Liver (tissue), 9 donors: Measurements from ENCODE around the gene ARGLU1. TPM values are rescaled to one million over a fixed set of nuclear protein-coding genes. Genes with fewer than 3 reads are reported as not detected.
A peak's percentile ranks its signal among the peaks of the same experiment; 100 is the strongest.

Source experiments
- DNase-seq: peaks from one replicate; pipeline ENCODE4 v3.0.0-alpha.2; 2017; ENCODE audit warnings: low spot score
- H3K27ac ChIP-seq, 2 donors: one replicate each; pipeline ENCODE4 v1.7.0; 2013; ENCODE audit warnings: inconsistent platforms in 2 of 2, low read length in 2 of 2, control low read depth in 1 of 2, low read depth in 1 of 2, mild to moderate bottlenecking in 1 of 2
- H3K27me3 ChIP-seq, 4 donors: one replicate each; pipeline versions ENCODE4 v1.6.1 to v1.7.0; 2013; ENCODE audit warnings: low read length in 3 of 4, inconsistent platforms in 1 of 4, mild to moderate bottlenecking in 1 of 4, moderate library complexity in 1 of 4; ENCODE audit not compliant: control insufficient read depth in 4 of 4, insufficient read depth in 4 of 4
- H3K36me3 ChIP-seq, 4 donors: one replicate each; pipeline versions ENCODE4 v1.6.1 to v1.7.0; 2013; ENCODE audit warnings: low read length in 3 of 4, mild to moderate bottlenecking in 3 of 4, low read depth in 1 of 4, moderate library complexity in 1 of 4; ENCODE audit not compliant: control insufficient read depth in 4 of 4, insufficient read depth in 3 of 4
- H3K4me1 ChIP-seq, 4 donors: one replicate each; pipeline versions ENCODE4 v1.6.1 to v1.7.0; 2013; ENCODE audit warnings: low read length in 3 of 4, mild to moderate bottlenecking in 3 of 4, moderate library complexity in 1 of 4; ENCODE audit not compliant: control insufficient read depth in 4 of 4, insufficient read depth in 4 of 4
- H3K4me3 ChIP-seq, 3 donors: one replicate each; pipeline versions ENCODE4 v1.6.1 to v1.7.0; 2013; ENCODE audit warnings: low read length in 3 of 3, control low read depth in 1 of 3, low read depth in 1 of 3, mild to moderate bottlenecking in 1 of 3
- H3K9ac ChIP-seq, 2 donors: one replicate each; pipeline ENCODE4 v1.7.0; 2013; ENCODE audit warnings: low read length in 2 of 2, mild to moderate bottlenecking in 2 of 2, moderate library complexity in 2 of 2, control low read depth in 1 of 2, low read depth in 1 of 2
- H3K9me3 ChIP-seq, 4 donors: one replicate each; pipeline versions ENCODE4 v1.6.1 to v1.7.0; 2013; ENCODE audit warnings: low read length in 3 of 4; ENCODE audit not compliant: control insufficient read depth in 4 of 4
- ATF3 ChIP-seq: IDR thresholded peaks from 2 replicates; pipeline ENCODE4 v1.6.1; 2016; ENCODE audit warnings: antibody characterized with exemption
- CTCF ChIP-seq: fragments of 150-350 bp; IDR thresholded peaks from 2 replicates; pipeline ENCODE4 v1.5.1; 2017; ENCODE audit warnings: improper control_type of control experiment, low read depth, low read length; ENCODE audit not compliant: missing input control
- EGR1 ChIP-seq, 2 donors: IDR thresholded peaks; 2 replicates each; pipeline ENCODE4 v1.6.1; 2016 to 2018; ENCODE audit warnings: antibody characterized with exemption in 2 of 2, low read depth in 2 of 2
- FOXA1 ChIP-seq: IDR thresholded peaks from 2 replicates; pipeline ENCODE4 v1.6.1; 2016; ENCODE audit warnings: antibody characterized with exemption
- FOXA2 ChIP-seq: IDR thresholded peaks from 2 replicates; pipeline ENCODE4 v1.6.1; 2016; ENCODE audit warnings: antibody characterized with exemption
- GABPA ChIP-seq, 2 donors: IDR thresholded peaks in 1 of 2; conservative IDR thresholded peaks in 1 of 2; 2 replicates each; pipeline ENCODE4 v1.6.1; 2016; ENCODE audit warnings: antibody characterized with exemption in 2 of 2, mild to moderate bottlenecking in 1 of 2, moderate library complexity in 1 of 2
- HNF4A ChIP-seq, 2 donors: conservative IDR thresholded peaks; 2 replicates each; pipeline ENCODE4 v1.6.1; 2016; ENCODE audit warnings: antibody characterized with exemption in 2 of 2, mild to moderate bottlenecking in 2 of 2
- HNF4G ChIP-seq: IDR thresholded peaks from 2 replicates; pipeline ENCODE4 v1.6.1; 2016; ENCODE audit warnings: antibody characterized with exemption
- JUND ChIP-seq, 2 donors: IDR thresholded peaks; 2 replicates each; pipeline ENCODE4 v1.6.1; 2016; ENCODE audit warnings: antibody characterized with exemption in 2 of 2
- NR2F2 ChIP-seq: IDR thresholded peaks from 2 replicates; pipeline ENCODE4 v1.6.1; 2016; ENCODE audit warnings: antibody characterized with exemption
- RAD21 ChIP-seq, 2 donors: IDR thresholded peaks; 2 replicates each; pipeline ENCODE4 v1.6.1; 2016; ENCODE audit warnings: antibody characterized with exemption in 2 of 2, mild to moderate bottlenecking in 2 of 2
- REST ChIP-seq: IDR thresholded peaks from 2 replicates; pipeline ENCODE4 v1.6.1; 2016; ENCODE audit warnings: antibody characterized with exemption, mild to moderate bottlenecking
- RXRA ChIP-seq, 2 donors: IDR thresholded peaks; 2 replicates each; pipeline ENCODE4 v1.6.1; 2017 to 2018; ENCODE audit warnings: antibody characterized with exemption in 2 of 2, mild to moderate bottlenecking in 1 of 2
- SP1 ChIP-seq: IDR thresholded peaks from 2 replicates; pipeline ENCODE4 v1.6.1; 2018; ENCODE audit warnings: antibody characterized with exemption, mild to moderate bottlenecking
- TAF1 ChIP-seq: conservative IDR thresholded peaks from 2 replicates; pipeline ENCODE4 v1.6.1; 2016; ENCODE audit warnings: antibody characterized with exemption, mild to moderate bottlenecking
- ZBTB33 ChIP-seq: IDR thresholded peaks from 2 replicates; pipeline ENCODE4 v1.6.1; 2016; ENCODE audit warnings: antibody characterized with exemption
- WGBS: extraction: QIAGEN DNeasy Blood & Tissue Kit; methylation state at CpG from one replicate; pipeline ENCODE4 v1.1.7; 2013; 5-methylcytosine and 5-hydroxymethylcytosine counted together
- polyA plus RNA-seq, 2 donors: library from polyadenylated mRNA; stranded (reverse) in 1 of 2; unstranded in 1 of 2; fragments of 200-250 nt in 1 of 2; fragments of >200 nt in 1 of 2; fragmentation: Nextera tagmentation in 1 of 2; extraction: Ambion mirVana in 1 of 2; gene quantifications; one replicate each; pipeline versions ENCODE4 v1.2.1 to v1.2.3, GENCODE V29; 2013 to 2015
- total RNA-seq, 2 donors: library from RNA; depleted of rRNA; stranded (reverse); fragments of >200 nt; gene quantifications; one replicate each; pipeline ENCODE4 v1.2.3, GENCODE V29; 2014
- donor health status: healthy.
- donor health status: healthy.
- donor health status: healthy.
- donor health status: healthy.
- donor health status: healthy.

The ARGLU1 gene
- total and polyA plus RNA-seq, 4 donors: 16.7 to 50.8 (median 30.1) TPM

- WGBS: 51% methylated on average over 5 of the region's 5 CpGs
- H3K36me3 ChIP-seq: no peaks in the 10 kb centered on the region
- H3K9ac ChIP-seq: no peak overlapping the region
- H3K4me1 ChIP-seq: no peaks in the 10 kb centered on the region
- peaks cover 0 to 18% (median 3%) of the 10 kb centered on the region in 4 donors for H3K27me3 ChIP-seq
- no peak overlapping the region for H3K27ac ChIP-seq
- no peak for DNase-seq
- H3K4me3 ChIP-seq: no peak overlapping the region
- no peak for TF ChIP-seq ATF3
- TF ChIP-seq HNF4G: no peak
- TF ChIP-seq JUND (IDR thresholded peaks at IDR 0.05): no peak
- no peak for TF ChIP-seq SP1
- no peak for TF ChIP-seq RAD21 (IDR thresholded peaks at IDR 0.05)
- no peak for TF ChIP-seq RXRA (IDR thresholded peaks at IDR 0.05)
- no peak for TF ChIP-seq HNF4A (conservative IDR thresholded peaks at IDR 0.05)
- no peak for TF ChIP-seq NR2F2
- no peak for TF ChIP-seq REST
- TF ChIP-seq ZBTB33: no peak
- no peak for TF ChIP-seq TAF1
- no peak for TF ChIP-seq FOXA1
- no peak for TF ChIP-seq FOXA2
- TF ChIP-seq GABPA (IDR thresholded peaks at IDR 0.05 in 1 of 2, conservative IDR thresholded peaks at IDR 0.05 in 1 of 2): no peak
- TF ChIP-seq EGR1 (IDR thresholded peaks at IDR 0.05; ENCODE audit: low read depth in 2 of 2): no peak
- no peaks in the 10 kb centered on the region for H3K9me3 ChIP-seq
These were observed 46.7 kb downstream of the ARGLU1 start for GRCh38 chr13:106521095-106521799.

- Histone ChIP-seq H3K9me3 (no peaks in the 10 kb centered on the region), H3K27ac (no peak overlapping the region), H3K4me3 (no peak overlapping the region), H3K36me3 (no peaks in the 10 kb centered on the region), H3K27me3 (peaks cover 0 to 15% (median 0%) of the 10 kb centered on the region in 4 donors), H3K4me1 (no peaks in the 10 kb centered on the region), H3K9ac (no peak overlapping the region)
- 63% methylated on average over 12 of the region's 12 CpGs for WGBS
- DNase-seq: no peak
- TF ChIP-seq TAF1 (no peak), RAD21 (IDR thresholded peaks at IDR 0.05) (peak; percentile 9 to 23), CTCF (peak; percentile 12)
These were observed 47.5 kb downstream of the ARGLU1 start for GRCh38 chr13:106520251-106521054.
